ENCODE results near the gene ACAP2.

DNA sequence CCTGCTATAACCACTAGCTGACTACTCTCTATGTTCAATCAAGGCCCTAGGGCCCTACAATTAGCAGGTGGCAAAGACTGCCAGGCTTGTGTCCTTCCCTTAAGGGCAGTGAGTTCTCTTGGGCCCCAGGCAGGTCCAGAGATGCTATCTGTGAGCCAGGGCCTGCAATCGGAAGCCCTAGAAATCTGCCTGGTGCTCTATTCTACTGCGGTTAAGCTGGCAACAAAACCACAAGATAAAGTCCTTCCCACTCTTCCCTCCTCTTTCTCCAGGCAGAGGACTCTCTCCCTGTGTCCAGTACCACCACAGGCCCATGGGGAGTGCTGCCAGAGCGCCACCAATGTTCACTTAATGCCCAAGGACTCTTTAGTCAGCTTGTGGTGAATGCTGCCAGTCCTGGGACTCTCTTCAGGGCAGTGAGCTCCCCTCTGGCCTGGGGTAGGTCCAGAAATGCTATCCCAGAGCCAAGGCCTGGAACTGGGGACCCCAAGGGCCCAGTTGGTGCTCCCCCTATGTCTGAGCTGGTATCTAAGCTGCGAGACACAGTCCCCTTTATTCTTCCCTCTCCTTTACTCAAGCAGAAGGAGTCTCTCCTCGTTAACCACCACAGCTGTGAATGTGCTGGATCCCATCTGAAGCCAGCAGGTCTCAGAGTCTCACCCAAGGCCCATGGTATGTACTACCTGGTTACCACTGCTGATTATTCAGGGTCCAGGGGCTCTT lies 206.6 kb downstream of the ACAP2 start:
- TF ChIP-seq POLR2A (IDR thresholded peaks at IDR 0.05): no peak
- TF ChIP-seq, protein P1, sequence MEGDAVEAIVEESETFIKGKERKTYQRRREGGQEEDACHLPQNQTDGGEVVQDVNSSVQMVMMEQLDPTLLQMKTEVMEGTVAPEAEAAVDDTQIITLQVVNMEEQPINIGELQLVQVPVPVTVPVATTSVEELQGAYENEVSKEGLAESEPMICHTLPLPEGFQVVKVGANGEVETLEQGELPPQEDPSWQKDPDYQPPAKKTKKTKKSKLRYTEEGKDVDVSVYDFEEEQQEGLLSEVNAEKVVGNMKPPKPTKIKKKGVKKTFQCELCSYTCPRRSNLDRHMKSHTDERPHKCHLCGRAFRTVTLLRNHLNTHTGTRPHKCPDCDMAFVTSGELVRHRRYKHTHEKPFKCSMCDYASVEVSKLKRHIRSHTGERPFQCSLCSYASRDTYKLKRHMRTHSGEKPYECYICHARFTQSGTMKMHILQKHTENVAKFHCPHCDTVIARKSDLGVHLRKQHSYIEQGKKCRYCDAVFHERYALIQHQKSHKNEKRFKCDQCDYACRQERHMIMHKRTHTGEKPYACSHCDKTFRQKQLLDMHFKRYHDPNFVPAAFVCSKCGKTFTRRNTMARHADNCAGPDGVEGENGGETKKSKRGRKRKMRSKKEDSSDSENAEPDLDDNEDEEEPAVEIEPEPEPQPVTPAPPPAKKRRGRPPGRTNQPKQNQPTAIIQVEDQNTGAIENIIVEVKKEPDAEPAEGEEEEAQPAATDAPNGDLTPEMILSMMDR (IDR thresholded peaks at IDR 0.05 in 4 of 5, conservative IDR thresholded peaks at IDR 0.05 in 1 of 5): no peak
